ENCODE measurements around the gene ABTB1.

The ABTB1 gene

DNA sequence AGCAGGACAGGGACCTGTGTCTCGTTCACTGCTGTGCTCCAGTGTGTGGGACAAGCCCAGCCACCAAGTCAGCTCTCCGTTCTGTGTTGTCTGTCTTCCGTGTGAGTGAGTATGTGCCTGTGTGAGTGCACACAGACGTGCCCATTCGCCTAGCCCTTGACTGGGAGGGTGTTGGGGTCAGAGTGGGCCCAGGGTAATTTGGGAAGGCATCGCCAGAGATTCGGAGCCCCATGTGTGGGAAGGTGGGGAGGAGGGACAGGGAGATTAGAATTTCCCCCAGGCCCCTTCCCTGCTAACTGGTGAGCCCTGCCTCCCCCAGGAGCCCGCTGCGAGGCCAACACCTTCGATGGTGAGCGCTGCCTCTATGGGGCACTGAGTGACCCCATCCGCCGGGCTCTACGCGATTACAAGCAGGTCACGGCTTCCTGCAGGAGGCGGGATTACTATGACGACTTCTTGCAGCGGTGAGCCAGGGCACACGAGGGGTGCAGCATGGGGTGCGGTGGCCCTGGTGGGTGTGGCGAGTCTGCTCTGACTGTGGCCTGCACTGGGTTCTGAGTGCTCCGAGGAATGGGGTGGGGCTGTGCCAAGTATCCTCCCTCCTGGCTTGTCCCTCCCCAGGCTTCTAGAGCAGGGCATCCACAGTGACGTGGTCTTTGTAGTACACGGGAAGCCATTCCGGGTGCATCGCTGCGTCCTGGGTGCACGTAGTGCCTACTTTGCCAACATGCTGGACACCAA, 3.1 kb downstream of the ABTB1 start:
- DNase-seq (ENCODE audit: insufficient read length, low spot score) (no peak), FAIRE-seq (no peak)
- TF ChIP-seq POLR2A (IDR thresholded peaks at IDR 0.05; ENCODE audit: low read depth, low read length) (no peak), POU2F2 (IDR thresholded peaks at IDR 0.05; ENCODE audit: low read depth, low read length) (no peak), SPI1 (IDR thresholded peaks at IDR 0.05; ENCODE audit: low read depth, low read length) (no peak), PAX5 (IDR thresholded peaks at IDR 0.05; ENCODE audit: insufficient read depth, low read length, severe bottlenecking) (no peak), POLR2AphosphoS5 (IDR thresholded peaks at IDR 0.05; ENCODE audit: low read depth, low read length) (no peak)

DNA sequence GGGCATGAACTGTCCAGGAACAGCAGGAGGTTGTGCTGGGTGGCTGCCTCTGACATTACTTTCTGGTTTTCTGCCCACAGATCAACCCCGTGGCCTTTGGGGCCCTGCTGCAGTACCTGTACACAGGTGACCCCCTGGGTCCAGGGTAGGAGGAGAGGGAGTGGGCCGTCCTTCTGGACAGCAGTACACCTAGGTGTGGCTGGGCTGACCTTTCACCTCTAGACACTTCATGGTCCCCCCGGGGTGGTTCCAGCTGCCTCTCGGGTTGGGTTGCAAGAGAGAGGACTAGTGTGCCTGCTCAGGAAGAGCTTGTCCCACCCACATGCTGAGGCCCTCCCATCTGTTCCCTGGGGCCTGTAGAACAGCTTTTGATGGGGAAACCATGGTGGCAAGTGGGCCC, 3.7 kb downstream of the ABTB1 start:
- FAIRE-seq (no peak), DNase-seq (ENCODE audit: insufficient read length, low spot score) (no peak)
- TF ChIP-seq PAX5 (IDR thresholded peaks at IDR 0.05; ENCODE audit: insufficient read depth, low read length, severe bottlenecking): no peak
- no peak for TF ChIP-seq POLR2AphosphoS5 (IDR thresholded peaks at IDR 0.05; ENCODE audit: low read depth, low read length)
- no peak for TF ChIP-seq POU2F2 (IDR thresholded peaks at IDR 0.05; ENCODE audit: low read depth, low read length)
- no peak for TF ChIP-seq SPI1 (IDR thresholded peaks at IDR 0.05; ENCODE audit: low read depth, low read length)
- no peak for TF ChIP-seq TAF1 (IDR thresholded peaks at IDR 0.05; ENCODE audit: low read depth, low read length)
- TF ChIP-seq POLR2A (IDR thresholded peaks at IDR 0.05; ENCODE audit: low read depth, low read length): no peak

DNA sequence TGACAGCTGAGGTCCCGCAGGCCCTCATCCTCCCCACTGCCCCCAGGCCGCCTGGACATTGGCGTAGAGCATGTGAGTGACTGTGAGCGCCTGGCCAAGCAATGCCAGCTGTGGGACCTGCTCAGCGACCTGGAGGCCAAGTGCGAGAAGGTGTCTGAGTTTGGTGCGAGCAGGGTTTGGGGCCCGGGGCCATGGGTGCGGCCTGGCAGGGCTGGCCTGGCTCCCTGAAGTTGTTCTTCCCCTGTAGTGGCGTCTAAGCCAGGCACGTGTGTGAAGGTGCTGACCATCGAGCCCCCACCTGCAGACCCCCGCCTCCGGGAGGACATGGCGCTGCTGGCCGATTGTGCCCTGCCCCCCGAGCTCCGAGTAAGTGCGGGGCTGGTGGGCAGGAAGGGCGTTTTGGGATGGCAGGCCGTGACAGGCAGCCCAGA, 4.2 kb downstream of the ABTB1 start:
- no peak for DNase-seq (ENCODE audit: insufficient read length, low spot score)
- TF ChIP-seq POLR2A (IDR thresholded peaks at IDR 0.05; ENCODE audit: low read depth, low read length) (no peak), TAF1 (IDR thresholded peaks at IDR 0.05; ENCODE audit: low read depth, low read length) (no peak), SPI1 (IDR thresholded peaks at IDR 0.05; ENCODE audit: low read depth, low read length) (no peak), PAX5 (IDR thresholded peaks at IDR 0.05; ENCODE audit: insufficient read depth, low read length, severe bottlenecking) (no peak), POLR2AphosphoS5 (IDR thresholded peaks at IDR 0.05; ENCODE audit: low read depth, low read length) (no peak), POU2F2 (IDR thresholded peaks at IDR 0.05; ENCODE audit: low read depth, low read length) (no peak)
- FAIRE-seq: no peak

- TF ChIP-seq SPI1 (IDR thresholded peaks at IDR 0.05; ENCODE audit: low read depth, low read length) (no peak), POLR2AphosphoS5 (IDR thresholded peaks at IDR 0.05; ENCODE audit: low read depth, low read length) (no peak), POU2F2 (IDR thresholded peaks at IDR 0.05; ENCODE audit: low read depth, low read length) (no peak), PAX5 (IDR thresholded peaks at IDR 0.05; ENCODE audit: insufficient read depth, low read length, severe bottlenecking) (no peak), POLR2A (IDR thresholded peaks at IDR 0.05; ENCODE audit: low read depth, low read length) (no peak), TAF1 (IDR thresholded peaks at IDR 0.05; ENCODE audit: low read depth, low read length) (no peak)
- FAIRE-seq: no peak
- no peak for DNase-seq (ENCODE audit: insufficient read length, low spot score)
Measured at GRCh38 chr3:127677541-127678314, 5.0 kb downstream of the ABTB1 start.

DNA sequence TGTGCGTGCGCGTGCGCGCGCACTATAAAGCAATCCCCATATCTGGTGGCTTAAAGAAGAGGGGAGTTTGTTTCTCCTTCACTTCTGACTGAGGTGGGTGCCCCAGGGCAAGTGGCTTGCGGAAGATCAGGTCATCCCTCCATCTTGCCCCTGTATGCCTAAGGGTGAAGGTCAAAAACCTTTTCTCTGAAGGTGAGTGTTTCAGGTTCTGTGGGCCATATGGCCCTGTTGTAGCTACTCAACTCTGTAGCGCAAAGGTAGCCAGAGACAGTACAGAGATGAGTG, 5.5 kb downstream of the ABTB1 start:
- DNase-seq (ENCODE audit: insufficient read length, low spot score) (no peak), FAIRE-seq (no peak)
- TF ChIP-seq TAF1 (IDR thresholded peaks at IDR 0.05; ENCODE audit: low read depth, low read length) (no peak), PAX5 (IDR thresholded peaks at IDR 0.05; ENCODE audit: insufficient read depth, low read length, severe bottlenecking) (no peak), SPI1 (IDR thresholded peaks at IDR 0.05; ENCODE audit: low read depth, low read length) (no peak), POLR2A (IDR thresholded peaks at IDR 0.05; ENCODE audit: low read depth, low read length) (no peak), POLR2AphosphoS5 (IDR thresholded peaks at IDR 0.05; ENCODE audit: low read depth, low read length) (no peak), POU2F2 (IDR thresholded peaks at IDR 0.05; ENCODE audit: low read depth, low read length) (no peak)

DNA sequence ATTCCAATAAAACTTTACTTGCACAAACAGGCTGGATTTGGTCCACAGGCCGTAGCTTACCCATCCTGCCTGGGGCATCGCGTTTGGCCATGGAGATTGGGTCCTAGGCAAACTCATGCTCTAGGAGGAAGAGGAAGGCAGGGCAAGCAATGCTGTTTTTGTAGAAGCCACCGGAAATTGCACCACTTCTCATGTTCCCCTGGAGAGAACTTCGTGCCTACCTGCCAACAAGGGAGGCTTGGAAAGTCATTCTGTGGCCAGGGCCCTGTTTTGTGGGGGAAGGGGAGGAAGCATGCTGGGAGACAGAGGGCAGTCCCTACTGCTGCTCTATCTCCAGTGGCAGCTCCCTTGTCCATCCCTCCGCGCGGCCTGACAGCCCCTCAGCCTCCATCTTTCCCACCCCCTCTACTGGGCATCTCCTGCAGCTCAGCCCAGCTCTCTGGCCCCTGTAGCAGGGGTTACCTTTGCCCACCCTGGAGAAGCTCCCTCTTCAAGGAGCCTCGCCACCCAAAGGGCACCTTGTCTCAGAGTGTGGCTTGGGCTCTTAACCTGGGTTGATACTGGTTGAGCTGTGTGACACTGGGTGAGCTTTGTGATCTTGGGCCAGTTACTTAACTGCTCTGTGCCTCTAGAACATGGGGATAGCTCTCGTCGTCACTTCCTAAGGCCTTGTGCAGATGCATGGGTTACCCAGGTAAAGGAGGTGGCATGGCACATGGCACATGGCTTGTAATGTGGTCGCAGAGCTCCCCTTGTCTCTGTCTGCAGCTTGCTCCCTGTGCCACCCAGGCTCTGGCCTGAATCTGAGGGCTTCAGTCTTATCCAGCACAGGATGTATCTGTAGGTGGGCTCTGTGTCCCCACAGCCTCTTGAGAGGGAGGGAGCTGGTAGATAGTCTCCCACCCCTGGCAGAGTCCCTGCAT, 6.1 kb downstream of the ABTB1 start:
- no peak for DNase-seq (ENCODE audit: insufficient read length, low spot score)
- TF ChIP-seq TAF1 (IDR thresholded peaks at IDR 0.05; ENCODE audit: low read depth, low read length): no peak
- TF ChIP-seq POU2F2 (IDR thresholded peaks at IDR 0.05; ENCODE audit: low read depth, low read length): no peak
- no peak for TF ChIP-seq POLR2AphosphoS5 (IDR thresholded peaks at IDR 0.05; ENCODE audit: low read depth, low read length)
- no peak for TF ChIP-seq PAX5 (IDR thresholded peaks at IDR 0.05; ENCODE audit: insufficient read depth, low read length, severe bottlenecking)
- FAIRE-seq: no peak

GRCh38 chr3:127679534-127680145, 6.9 kb downstream of the ABTB1 start:
- DNase-seq (ENCODE audit: insufficient read length, low spot score) (no peak), FAIRE-seq (no peak)
- no peak for TF ChIP-seq POLR2A (IDR thresholded peaks at IDR 0.05; ENCODE audit: low read depth, low read length)
- TF ChIP-seq POLR2AphosphoS5 (IDR thresholded peaks at IDR 0.05; ENCODE audit: low read depth, low read length): no peak
- no peak for TF ChIP-seq SPI1 (IDR thresholded peaks at IDR 0.05; ENCODE audit: low read depth, low read length)
- no peak for TF ChIP-seq TAF1 (IDR thresholded peaks at IDR 0.05; ENCODE audit: low read depth, low read length)
- no peak for TF ChIP-seq POU2F2 (IDR thresholded peaks at IDR 0.05; ENCODE audit: low read depth, low read length)
- TF ChIP-seq PAX5 (IDR thresholded peaks at IDR 0.05; ENCODE audit: insufficient read depth, low read length, severe bottlenecking): no peak

DNA sequence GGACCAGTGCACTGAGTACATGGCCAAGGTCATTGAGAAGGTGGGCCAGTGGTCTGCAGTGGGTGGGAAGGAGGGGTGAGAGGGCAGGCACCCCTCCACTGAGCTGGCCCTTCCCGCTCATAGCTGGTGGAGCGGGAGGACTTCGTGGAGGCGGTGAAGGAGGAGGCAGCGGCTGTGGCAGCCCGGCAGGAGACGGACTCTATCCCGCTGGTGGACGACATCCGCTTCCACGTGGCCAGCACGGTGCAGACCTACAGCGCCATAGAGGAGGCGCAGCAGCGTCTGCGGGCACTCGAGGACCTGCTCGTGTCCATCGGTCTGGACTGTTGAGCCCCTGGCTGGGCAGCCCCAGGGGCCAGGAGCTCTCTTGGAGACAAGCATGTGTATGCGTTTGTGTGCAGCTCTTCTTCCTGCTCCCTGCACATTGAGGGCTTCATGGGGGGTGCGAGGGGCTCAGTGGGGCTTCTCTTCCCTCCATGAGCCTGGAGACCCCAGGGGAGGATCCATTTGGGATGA, 7.5 kb downstream of the ABTB1 start:
- FAIRE-seq: no peak
- DNase-seq (ENCODE audit: insufficient read length, low spot score): no peak
- TF ChIP-seq POLR2AphosphoS5 (IDR thresholded peaks at IDR 0.05; ENCODE audit: low read depth, low read length) (no peak), SPI1 (IDR thresholded peaks at IDR 0.05; ENCODE audit: low read depth, low read length) (no peak), POU2F2 (IDR thresholded peaks at IDR 0.05; ENCODE audit: low read depth, low read length) (no peak), TAF1 (IDR thresholded peaks at IDR 0.05; ENCODE audit: low read depth, low read length) (no peak), PAX5 (IDR thresholded peaks at IDR 0.05; ENCODE audit: insufficient read depth, low read length, severe bottlenecking) (no peak), POLR2A (IDR thresholded peaks at IDR 0.05; ENCODE audit: low read depth, low read length) (no peak)

Measured in GM12891 (cell line).